ENCODE data around the gene TCP11L1.

Gene TCP11L1

GRCh38 chr11:33068611-33069340, 29.4 kb downstream of the TCP11L1 start:
- POLR2A ChIA-PET = no interaction called here
- no peak for TF ChIP-seq CTCF (IDR thresholded peaks at IDR 0.05; ENCODE audit: control extremely low read depth, extremely low read depth, low read depth, missing control alignments)
- CTCF ChIA-PET = interaction anchor here (0.8 to 10.4 kb wide), 6 partner anchors 8 to 202 kb away, joined by 3 to 155 read pairs (median 6); no protein-coding TSS in a partner anchor
- DNase-seq (ENCODE audit: extremely low spot score) = no peak

GRCh38 chr11:33072465-33072864, 33.1 kb downstream of the TCP11L1 start:
- POLR2A ChIA-PET = no interaction called here
- DNase-seq (ENCODE audit: extremely low spot score) = no peak
- TF ChIP-seq CTCF (IDR thresholded peaks at IDR 0.05; ENCODE audit: control extremely low read depth, extremely low read depth, low read depth, missing control alignments) = no peak
- CTCF ChIA-PET = interaction anchor here (1.2 to 1.3 kb wide), 2 partner anchors 8 to 18 kb away, joined by 3 to 5 read pairs; no protein-coding TSS in a partner anchor

GRCh38 chr11:33083918-33084317, 44.5 kb downstream of the TCP11L1 start:
- POLR2A ChIA-PET = no interaction called here
- DNase-seq (ENCODE audit: extremely low spot score) = no peak
- CTCF ChIA-PET = interaction anchor here (1.5 kb wide), 1 partner anchor 20 kb away, joined by 4 read pairs; no protein-coding TSS in a partner anchor
- TF ChIP-seq CTCF (IDR thresholded peaks at IDR 0.05; ENCODE audit: control extremely low read depth, extremely low read depth, low read depth, missing control alignments) = no peak

GRCh38 chr11:33086017-33086416, 46.6 kb downstream of the TCP11L1 start:
- no peak for TF ChIP-seq CTCF (IDR thresholded peaks at IDR 0.05; ENCODE audit: control extremely low read depth, extremely low read depth, low read depth, missing control alignments)
- ChIA-PET CTCF (interaction anchor here (1.3 to 4.3 kb wide), 3 partner anchors 21 to 277 kb away, joined by 3 to 21 read pairs (median 3); no protein-coding TSS in a partner anchor), POLR2A (no interaction called here)
- no peak for DNase-seq (ENCODE audit: extremely low spot score)

GRCh38 chr11:33089776-33090175, 50.4 kb downstream of the TCP11L1 start:
- POLR2A ChIA-PET = no interaction called here
- CTCF ChIA-PET = interaction anchor here (1.0 to 2.1 kb wide), 3 partner anchors 12 to 243 kb away, joined by 3 to 10 read pairs (median 5); no protein-coding TSS in a partner anchor
- no peak for TF ChIP-seq CTCF (IDR thresholded peaks at IDR 0.05; ENCODE audit: control extremely low read depth, extremely low read depth, low read depth, missing control alignments)
- no peak for DNase-seq (ENCODE audit: extremely low spot score)

GRCh38 chr11:33094157-33094556, 54.8 kb downstream of the TCP11L1 start:
- TF ChIP-seq CTCF (IDR thresholded peaks at IDR 0.05; ENCODE audit: control extremely low read depth, extremely low read depth, low read depth, missing control alignments) = no peak

More at GRCh38 chr11:33094157-33094556, 54.8 kb downstream of the TCP11L1 start:
- DNase-seq (ENCODE audit: extremely low spot score) = no peak
- ChIA-PET POLR2A (no interaction called here), CTCF (interaction anchor here (0.9 kb wide), 1 partner anchor 14 kb away, joined by 3 read pairs; no protein-coding TSS in a partner anchor)
